ENCODE results near the gene PLCL1. TPM values are rescaled to one million over a fixed set of nuclear protein-coding genes. Genes with fewer than 3 reads are reported as not detected.

Gene PLCL1
- total and polyA plus RNA-seq, 10 donors, result 0.54 to 6.5 (median 4.0) TPM

DNA sequence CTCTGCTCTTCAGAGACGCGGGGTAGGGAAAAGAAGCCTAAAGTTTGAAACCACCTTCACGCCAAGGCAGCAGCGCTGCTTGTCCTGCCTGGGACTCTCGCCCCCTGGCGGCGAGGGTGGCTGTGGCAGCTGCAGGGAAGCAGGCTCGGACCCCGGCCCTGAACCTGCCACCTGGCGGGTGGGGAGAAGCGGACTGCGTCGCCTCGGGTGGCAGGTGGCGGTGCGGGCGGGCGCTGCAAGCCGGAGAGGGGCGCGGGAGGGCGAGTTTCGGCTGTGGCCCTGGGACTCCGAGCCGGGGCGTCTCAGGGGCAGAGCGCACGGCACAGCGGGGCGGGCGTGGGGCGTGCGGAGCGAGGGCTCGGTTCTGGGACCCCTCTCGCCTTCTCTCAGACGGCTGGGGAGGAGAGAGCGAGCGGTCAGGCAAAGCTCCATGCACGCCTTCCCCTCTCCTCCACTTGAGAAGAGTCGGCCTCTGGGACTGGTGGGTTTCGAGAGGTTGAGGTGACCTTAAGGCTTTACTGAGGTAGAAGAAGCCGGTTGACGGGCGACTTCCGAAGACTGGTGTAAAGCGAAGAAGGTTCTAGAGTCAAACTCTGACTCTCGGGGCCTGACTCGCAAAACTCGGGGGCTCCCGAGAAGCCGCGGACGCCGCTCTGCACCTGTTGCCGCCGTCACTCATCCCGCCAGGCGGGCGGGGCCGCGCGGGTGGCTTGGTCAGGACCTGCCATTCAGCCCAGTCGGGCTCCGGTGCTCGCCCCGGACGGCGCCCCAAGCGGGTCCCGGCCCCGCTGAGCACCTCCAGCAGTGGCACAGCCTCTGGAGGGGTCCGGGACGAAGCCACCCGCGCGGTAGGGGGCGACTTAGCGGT lies 18.1 kb upstream of the PLCL1 start:
- H3K4me3 ChIP-seq, result peak overlapping the region; percentile 10 to 66 (median 35)
- DNase-seq, result peak; percentile 84
- H3K27me3 ChIP-seq (replicated peaks in 1 of 7), result peaks cover 0 to 45% (median 23%) of the 10 kb centered on the region in 7 donors
- no peak overlapping the region for H3K27ac ChIP-seq
- no peaks in the 10 kb centered on the region for H3K9me3 ChIP-seq
- WGBS, 5 donors, result 5 to 11% (median 7%) methylated on average over 30 to 79 of the region's 79 CpGs
- TF ChIP-seq POLR2AphosphoS5 (IDR thresholded peaks at IDR 0.05) (peak in 1 of 3 donors; percentile 12), POLR2A (IDR thresholded peaks at IDR 0.05) (no peak)
- TF ChIP-seq, protein P1, sequence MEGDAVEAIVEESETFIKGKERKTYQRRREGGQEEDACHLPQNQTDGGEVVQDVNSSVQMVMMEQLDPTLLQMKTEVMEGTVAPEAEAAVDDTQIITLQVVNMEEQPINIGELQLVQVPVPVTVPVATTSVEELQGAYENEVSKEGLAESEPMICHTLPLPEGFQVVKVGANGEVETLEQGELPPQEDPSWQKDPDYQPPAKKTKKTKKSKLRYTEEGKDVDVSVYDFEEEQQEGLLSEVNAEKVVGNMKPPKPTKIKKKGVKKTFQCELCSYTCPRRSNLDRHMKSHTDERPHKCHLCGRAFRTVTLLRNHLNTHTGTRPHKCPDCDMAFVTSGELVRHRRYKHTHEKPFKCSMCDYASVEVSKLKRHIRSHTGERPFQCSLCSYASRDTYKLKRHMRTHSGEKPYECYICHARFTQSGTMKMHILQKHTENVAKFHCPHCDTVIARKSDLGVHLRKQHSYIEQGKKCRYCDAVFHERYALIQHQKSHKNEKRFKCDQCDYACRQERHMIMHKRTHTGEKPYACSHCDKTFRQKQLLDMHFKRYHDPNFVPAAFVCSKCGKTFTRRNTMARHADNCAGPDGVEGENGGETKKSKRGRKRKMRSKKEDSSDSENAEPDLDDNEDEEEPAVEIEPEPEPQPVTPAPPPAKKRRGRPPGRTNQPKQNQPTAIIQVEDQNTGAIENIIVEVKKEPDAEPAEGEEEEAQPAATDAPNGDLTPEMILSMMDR (IDR thresholded peaks at IDR 0.05 in 8 of 11, conservative IDR thresholded peaks at IDR 0.05 in 3 of 11), result peak in 8 of 11 experiments; percentile 33 to 74 (median 58)
- H3K4me1 ChIP-seq, result peaks cover 0 to 14% (median 11%) of the 10 kb centered on the region in 6 donors
- intact Hi-C loops (cut with DNase I; ENCODE audit: low total_unique reads), result no loop called here
- H3K36me3 ChIP-seq, result no peaks in the 10 kb centered on the region

DNA sequence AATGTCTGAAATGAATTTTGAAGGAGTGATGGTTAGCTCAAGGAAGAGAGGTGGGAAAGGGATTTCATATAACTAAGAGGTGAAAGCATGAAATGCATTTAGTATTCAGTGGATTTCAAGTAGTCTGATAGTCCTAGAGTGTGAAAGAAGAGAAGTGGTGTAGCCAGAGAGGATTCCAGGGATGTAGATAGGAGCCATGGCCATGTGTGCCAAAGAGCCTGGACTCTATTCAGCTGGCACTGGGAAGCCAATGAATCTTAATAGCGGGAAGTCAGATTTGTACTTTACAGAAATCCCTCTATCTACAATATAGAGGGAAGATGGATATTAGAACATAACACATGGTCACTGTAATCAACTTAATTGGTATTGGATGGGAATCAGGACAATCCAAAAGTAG lies 10.9 kb upstream of the PLCL1 start:
- H3K9me3 ChIP-seq, result no peaks in the 10 kb centered on the region
- 88 to 98% (median 94%) methylated on average over 1 of the region's 1 CpG for WGBS, 5 donors

DNA sequence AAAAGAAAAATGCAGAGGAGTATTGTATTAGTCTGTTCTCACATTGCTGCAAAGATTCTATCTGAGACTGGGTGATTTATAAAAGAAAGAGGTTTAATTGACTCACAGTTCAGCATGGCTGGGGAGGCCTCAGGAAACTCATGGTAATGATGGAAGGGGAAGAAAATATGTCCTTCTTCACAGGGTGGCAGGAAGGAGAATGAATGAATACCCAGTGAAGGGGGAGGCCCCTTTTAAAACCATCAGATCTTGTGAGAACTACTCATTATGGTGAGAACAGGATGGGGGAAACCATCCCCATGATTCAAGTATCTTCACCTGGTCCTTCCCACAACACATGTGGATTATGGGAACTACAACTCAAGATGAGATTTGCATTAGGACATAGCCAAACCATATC lies 9.1 kb upstream of the PLCL1 start:
- Histone ChIP-seq H3K27ac (no peak overlapping the region), H3K27me3 (replicated peaks in 1 of 7) (peaks cover 0 to 44% (median 7%) of the 10 kb centered on the region in 7 donors), H3K9me3 (no peaks in the 10 kb centered on the region), H3K4me1 (no peaks in the 10 kb centered on the region), H3K4me3 (no peak overlapping the region), H3K36me3 (no peaks in the 10 kb centered on the region)
- intact Hi-C loops (cut with DNase I; ENCODE audit: low total_unique reads), result no loop called here
- DNase-seq, result no peak
- no peak for TF ChIP-seq POLR2AphosphoS5 (IDR thresholded peaks at IDR 0.05)
- TF ChIP-seq, protein P1 (IDR thresholded peaks at IDR 0.05 in 8 of 11, conservative IDR thresholded peaks at IDR 0.05 in 3 of 11), result no peak
- TF ChIP-seq POLR2A (IDR thresholded peaks at IDR 0.05), result no peak

More for the DNA sequence above, 10.9 kb upstream of the PLCL1 start:
- intact Hi-C loops (cut with DNase I; ENCODE audit: low total_unique reads), result no loop called here
- no peak for DNase-seq
- Histone ChIP-seq H3K27me3 (replicated peaks in 1 of 7) (peaks cover 0 to 30% (median 0%) of the 10 kb centered on the region in 7 donors), H3K4me3 (no peak overlapping the region), H3K27ac (no peak overlapping the region), H3K36me3 (no peaks in the 10 kb centered on the region), H3K4me1 (no peaks in the 10 kb centered on the region)
- TF ChIP-seq, protein P1 (IDR thresholded peaks at IDR 0.05 in 8 of 11, conservative IDR thresholded peaks at IDR 0.05 in 3 of 11), result no peak

DNA sequence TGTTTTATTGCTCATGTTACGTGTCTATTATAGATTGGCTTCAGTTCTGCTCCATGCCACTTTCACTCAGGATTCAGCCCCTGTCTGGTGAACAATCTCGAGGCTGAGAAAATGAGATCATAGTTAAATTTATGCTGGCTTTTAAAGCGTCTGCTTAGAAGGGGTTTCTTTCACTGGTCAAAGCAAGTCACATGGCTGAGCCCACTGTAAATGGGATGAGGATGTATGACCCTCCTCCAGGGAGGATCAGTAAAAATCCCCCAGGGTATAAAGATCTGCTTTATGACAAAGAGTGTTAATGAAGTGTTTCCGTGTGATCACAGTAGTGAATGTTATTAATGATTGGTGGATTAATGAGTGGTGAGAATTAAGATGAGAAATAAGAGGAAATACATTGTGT lies 6.2 kb upstream of the PLCL1 start:
- Histone ChIP-seq H3K9me3 (no peaks in the 10 kb centered on the region), H3K36me3 (no peaks in the 10 kb centered on the region), H3K27me3 (replicated peaks in 1 of 7) (peaks cover 0 to 61% (median 32%) of the 10 kb centered on the region in 7 donors), H3K4me1 (peaks cover 0 to 4% (median under 1%) of the 10 kb centered on the region in 6 donors), H3K27ac (no peak overlapping the region), H3K4me3 (no peak overlapping the region)
- TF ChIP-seq POLR2AphosphoS5 (IDR thresholded peaks at IDR 0.05) (no peak), POLR2A (IDR thresholded peaks at IDR 0.05) (no peak)
- TF ChIP-seq, protein P1 (IDR thresholded peaks at IDR 0.05 in 8 of 11, conservative IDR thresholded peaks at IDR 0.05 in 3 of 11), result no peak
- intact Hi-C loops (cut with DNase I; ENCODE audit: low total_unique reads), result no loop called here
- WGBS, 5 donors, result 65 to 83% (median 81%) methylated on average over 4 of the region's 4 CpGs
- DNase-seq, result no peak
